Measurements from ENCODE around the gene IFT27.

DNA sequence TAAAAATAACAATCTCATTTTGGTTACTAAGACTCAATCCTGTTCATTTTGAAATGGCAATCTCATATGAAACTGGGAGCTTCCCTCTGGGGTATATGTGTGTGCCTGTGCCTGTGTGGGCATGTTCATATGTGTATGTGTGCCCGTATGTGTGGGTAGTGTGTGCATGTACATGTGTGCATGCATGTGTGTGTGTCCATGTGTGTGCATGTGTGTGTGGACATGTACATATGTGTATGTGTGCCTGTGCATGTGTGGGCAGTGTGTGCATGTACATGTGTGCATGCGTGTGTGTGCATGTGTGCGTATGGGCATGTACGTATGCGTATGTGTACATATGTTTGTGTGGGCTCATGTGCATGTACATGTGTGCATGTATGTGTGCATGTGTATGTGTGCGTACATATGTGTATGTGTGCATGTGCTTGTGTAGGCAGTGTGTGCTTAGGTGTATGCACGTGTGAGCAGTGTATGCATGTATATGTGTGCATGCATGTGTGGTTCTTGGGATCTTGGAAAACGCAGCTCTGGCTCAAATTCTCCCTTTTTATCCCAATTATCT is 47.9 kb downstream of the IFT27 start:
- no peak for TF ChIP-seq POLR2A (IDR thresholded peaks at IDR 0.05; ENCODE audit: low read length)
- TF ChIP-seq GATA1 (IDR thresholded peaks at IDR 0.05; ENCODE audit: low read depth, low read length): no peak
